Limb (tissue), 2 donors: ENCODE measurements around the gene PCK2.
"Not testable (repeated sequence)": the region's sequence is repeated elsewhere in the genome, so short reads cannot be mapped to it uniquely, and the experiment has no call there.

ENCODE experiments used
- DNase-seq, 2 donors: peaks; one replicate each; pipeline ENCODE4 v3.0.0-alpha.2; 2016; ENCODE audit errors: extremely low spot score in 2 of 2

PCK2 gene

DNA sequence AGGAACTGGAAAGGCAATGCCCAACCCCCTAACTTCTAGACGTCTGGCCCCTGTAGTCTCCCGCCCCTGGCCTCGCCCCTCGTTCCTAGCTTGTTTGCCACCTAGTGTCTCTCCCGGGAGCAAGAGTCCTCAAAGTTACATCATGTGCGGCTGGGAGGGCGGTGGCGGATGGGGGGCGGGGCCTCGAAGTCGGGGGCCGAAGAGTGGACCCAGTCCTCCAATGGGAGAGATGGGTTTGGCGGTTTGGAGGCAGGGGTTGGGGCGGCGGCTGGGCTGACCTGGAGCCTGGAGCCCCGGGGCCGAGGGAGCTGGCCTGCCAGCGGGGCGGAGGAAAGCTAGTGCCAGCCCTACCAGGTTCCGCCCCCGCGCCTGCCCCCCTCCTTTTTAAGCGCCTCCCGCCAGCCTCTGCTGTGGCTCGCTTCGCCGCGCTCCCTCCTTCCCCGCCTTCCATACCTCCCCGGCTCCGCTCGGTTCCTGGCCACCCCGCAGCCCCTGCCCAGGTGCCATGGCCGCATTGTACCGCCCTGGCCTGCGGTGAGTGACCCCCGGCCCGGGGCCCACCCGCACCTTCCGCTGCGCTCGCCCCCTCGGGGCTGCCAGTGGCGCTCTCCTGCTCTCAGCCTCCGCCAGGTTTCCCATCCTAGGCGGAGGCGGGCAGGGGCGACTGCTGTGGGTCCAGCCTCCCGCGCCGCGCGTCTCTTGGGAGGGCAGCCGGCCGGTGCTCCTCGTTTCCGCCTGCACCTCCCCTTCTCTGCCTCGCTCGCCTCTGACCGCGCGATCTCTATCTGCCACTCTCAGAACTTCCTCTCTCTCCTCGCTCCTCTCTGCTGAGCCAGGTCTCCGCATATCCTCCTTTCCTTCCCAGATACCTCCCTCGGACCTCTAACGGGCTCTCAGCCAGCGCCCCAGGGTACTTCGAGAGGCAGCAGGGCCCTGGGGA lies at the start of gene PCK2:
Gene PCK2, plus strand, starts transcription at position 411 of the 940 bp plus-strand sequence. Its CDS starts 95 bp downstream, at position 506.
- DNase-seq = peak; percentile 50 to 83

GRCh38 chr14:24049002-24049401 lies 45.1 kb upstream of the PCK2 start:
- DNase-seq = not testable (repeated sequence)

GRCh38 chr14:24050753-24051152 lies 43.4 kb upstream of the PCK2 start:
- DNase-seq = not testable (repeated sequence)

- no peak for DNase-seq
Measured at GRCh38 chr14:24051176-24051788, 42.8 kb upstream of the PCK2 start.

GRCh38 chr14:24051789-24052655 lies 42.1 kb upstream of the PCK2 start, which contains the start of gene CARMIL3:
Gene CARMIL3 (plus strand): TSS chr14:24052009. CDS start chr14:24052154, 145 bp downstream.
- DNase-seq = peak; percentile 54 to 86

DNA sequence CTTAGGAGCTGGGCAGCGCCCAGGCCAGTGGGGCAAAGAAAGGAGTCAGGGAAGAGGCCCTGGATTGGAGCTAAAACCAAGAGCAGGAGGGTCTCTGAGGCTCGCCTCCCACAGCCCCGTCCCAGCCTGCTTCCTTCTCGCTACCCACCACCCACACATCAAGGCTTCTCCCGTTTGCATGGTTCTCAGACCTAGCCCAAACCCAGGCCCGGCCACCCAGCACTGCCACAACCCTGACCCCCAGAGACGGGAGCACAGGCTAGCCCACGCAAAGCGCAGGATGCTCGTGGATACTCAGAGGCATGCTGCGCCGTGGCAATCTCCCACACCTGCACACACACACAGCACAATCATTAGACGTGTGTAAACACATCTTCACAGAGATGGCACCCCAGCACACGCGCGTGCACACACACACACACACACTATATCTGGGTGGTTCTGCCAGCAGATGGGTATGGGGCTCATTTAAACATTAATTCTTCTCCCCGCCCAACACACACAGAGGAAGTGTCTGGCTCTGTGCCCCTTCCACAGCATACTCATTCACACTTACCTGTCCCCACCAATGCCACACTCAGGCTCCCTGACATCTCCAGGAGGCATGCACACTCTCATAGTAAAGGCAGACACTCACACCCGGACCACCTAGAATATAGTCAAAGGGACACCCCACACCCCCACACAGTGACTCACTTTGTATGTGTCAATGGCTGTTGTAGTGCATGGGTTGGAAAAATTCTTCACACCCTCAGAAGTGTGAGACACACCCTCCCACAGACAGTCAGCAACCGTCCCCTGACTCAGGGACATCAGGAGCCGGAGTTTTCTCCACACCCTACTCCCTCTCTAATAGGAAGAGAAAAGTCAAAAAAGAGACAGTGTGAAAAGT lies 41.2 kb upstream of the PCK2 start:
- DNase-seq = no peak

DNA sequence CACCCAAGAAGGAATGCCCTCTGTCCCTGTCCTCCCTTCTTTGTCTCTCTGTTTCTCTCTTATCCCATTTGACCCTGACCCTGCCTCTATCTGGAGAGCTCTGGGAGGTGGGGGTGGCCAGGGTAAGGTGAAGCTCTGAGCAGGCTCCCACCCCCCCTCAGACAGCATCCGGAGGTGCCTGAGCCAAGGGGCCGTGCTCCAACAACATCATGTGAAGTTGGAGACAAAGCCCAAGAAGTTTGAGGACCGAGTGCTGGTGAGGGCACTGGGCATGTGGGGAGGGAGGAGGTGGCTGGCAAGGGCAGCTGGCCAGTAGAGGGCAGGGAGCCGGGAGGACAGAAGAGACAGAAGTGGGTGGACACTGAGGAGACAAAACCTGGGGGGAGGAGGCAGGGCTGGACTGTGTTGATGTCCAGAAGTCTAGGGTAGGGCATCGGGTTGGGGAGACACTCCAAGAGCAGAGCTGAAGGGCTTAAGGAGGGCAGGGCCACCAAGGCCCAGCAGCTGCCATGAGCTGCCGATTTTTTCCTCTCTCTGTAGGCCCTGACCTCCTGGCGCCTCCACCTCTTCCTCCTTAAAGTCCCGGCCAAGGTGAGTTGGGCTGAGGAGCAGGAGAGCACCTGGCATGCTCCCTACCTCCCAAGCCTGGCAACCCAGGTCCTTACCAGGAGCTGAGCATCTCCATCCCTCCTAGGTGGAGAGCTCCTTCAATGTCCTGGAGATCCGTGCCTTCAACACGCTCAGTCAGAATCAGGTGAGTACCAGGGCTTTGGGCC lies 40.4 kb upstream of the PCK2 start:
- no peak for DNase-seq

- no peak for DNase-seq
Measured at GRCh38 chr14:24054324-24054641, 39.8 kb upstream of the PCK2 start.

DNA sequence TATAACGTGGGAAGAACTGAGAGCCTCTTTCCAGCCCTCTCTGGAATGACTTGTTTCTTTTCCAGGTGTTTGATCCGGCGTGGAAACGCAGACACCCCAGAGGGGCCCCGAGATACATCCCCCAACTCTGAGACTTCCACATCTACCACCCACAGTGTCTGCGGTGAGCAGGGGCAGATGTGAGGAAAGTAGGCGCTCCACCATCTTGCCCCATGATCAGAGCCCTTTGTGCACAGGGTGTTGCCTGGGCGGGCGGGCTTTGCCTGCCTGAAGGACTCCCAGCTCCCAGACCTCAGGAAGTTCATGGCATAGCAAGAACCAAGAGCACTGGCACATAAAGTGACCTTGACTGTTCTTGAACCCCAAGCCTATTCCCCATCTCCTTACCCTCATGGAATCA lies 39.5 kb upstream of the PCK2 start:
- no peak for DNase-seq

GRCh38 chr14:24055971-24056799 lies 37.9 kb upstream of the PCK2 start:
- no peak for DNase-seq

DNA sequence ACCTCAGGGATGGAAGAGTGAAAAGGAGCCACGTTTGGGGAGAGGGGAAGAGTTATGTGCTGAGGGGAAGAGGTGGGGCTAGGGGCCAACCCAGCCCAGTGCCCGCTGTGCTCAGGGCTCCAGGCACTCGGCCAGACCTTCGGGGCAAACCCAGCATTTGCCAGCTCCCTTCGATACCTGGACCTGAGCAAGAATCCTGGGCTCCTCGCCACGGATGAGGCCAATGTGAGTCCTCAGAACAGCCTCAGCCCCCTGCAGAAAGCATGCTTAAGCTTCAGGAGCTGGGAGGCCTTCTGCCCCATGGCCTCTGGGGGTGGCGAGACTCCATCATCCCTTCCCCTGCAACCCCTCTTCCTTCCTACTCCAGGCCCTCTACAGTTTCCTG lies 37.3 kb upstream of the PCK2 start:
- no peak for DNase-seq

DNA sequence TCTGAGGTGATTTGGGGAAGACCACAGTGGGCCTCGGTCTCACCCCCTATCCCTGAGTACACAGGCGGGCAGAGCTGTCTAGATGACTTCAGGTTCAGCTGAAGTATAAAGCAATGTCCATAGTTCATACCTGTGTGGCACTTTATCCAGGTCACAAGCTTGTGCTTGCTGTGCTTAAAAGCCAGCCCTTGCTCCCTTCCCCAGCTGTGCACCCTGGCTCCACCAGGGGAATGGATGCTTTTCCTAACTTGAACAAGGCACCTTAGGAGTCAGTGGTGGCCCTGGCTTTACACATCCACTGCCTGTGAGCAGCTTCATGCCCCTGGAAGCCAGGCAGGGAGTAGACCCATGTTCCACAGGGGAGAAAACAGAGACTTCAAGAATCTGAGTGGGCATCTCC lies 36.8 kb upstream of the PCK2 start:
- DNase-seq = no peak

DNA sequence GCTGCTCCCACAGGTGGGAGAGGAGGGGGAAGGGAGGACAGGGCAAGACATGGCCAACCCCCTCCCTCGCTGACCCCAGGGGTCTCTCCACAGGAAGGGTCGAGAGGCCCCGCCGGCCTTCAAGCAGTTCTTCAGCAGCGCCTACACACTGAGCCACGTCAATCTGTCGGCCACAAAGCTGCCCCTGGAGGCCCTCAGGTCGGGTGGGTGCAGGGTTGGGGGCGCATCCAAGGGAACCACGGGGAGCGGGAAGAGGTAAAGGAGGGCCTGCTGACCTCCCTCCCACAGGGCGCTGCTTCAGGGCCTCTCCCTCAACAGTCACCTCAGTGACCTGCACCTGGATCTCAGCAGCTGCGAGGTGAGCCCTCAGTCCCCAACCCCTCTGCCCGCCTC lies 36.2 kb upstream of the PCK2 start:
- no peak for DNase-seq

DNA sequence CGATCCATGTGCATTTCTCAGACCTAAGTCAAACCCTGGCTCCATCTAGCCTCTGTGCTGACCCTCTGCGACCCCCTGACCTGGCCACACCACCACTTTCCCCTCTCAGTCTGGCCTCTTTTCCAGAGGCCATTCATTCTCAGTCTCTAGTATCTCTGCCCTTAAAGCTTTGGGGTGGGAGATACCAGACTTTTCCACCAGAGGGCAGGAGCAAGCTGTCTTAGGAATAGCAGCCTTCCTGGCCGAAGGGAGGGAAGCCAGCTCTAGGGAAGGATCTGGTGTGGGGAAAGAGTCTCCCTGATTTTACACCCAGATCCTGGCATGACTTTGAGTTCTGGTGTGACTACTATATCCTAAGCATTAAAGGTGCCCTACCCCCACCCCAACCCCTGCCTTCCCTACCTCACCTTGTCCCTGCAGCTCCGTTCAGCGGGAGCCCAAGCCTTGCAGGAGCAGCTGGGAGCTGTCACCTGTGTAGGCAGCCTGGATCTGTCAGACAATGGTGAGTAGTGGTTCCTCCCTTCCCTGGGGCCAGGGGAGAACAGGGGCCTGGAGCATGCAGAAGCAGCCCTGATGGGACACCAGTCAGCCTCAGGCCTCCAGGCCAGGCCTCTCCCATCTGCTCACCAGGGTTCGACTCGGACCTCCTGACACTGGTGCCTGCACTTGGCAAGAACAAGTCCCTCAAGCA lies 35.7 kb upstream of the PCK2 start:
- DNase-seq = peak; percentile 69 to 87

- no peak for DNase-seq
Measured at GRCh38 chr14:24058951-24059475, 35.1 kb upstream of the PCK2 start.

- DNase-seq = no peak
Measured at GRCh38 chr14:24059841-24060388, 34.2 kb upstream of the PCK2 start.

DNA sequence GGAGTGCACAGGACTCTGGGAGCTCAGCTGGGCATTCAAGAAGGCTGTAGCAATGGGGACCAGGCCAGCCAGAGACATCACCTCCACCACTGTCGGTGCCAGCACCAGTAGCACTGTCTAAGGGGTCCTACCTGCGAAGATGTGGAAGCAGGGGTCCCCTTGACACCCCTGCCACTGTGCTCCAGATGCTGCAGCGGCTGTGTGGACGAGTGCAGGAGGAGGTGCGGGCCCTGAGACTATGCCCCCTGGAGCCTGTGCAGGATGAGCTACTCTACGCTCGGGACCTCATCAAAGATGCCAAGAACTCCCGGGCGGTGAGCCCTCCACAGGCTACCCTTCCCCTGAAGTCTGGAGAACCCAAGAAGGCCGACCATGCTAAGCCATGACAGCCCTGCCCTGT lies 33.7 kb upstream of the PCK2 start:
- DNase-seq = no peak
